ENCODE measurements around the gene AHI1.

GRCh38 chr6:135261872-135262725 is 235.4 kb downstream of the AHI1 start:
- TF ChIP-seq POLR2A (IDR thresholded peaks at IDR 0.05) (no peak), CTCF (IDR thresholded peaks at IDR 0.05) (peak in 1 of 12 donors; percentile 8)

Measured in heart left ventricle (tissue), 13 donors.